Cardiac septum (tissue), 1 donor: ENCODE results near the gene FUCA1. TPM values are rescaled to one million over a fixed set of nuclear protein-coding genes. Genes with fewer than 3 reads are reported as not detected.
"Not testable (repeated sequence)": the region's sequence is repeated elsewhere in the genome, so short reads cannot be mapped to it uniquely, and the experiment has no call there.

ENCODE experiments used
- DNase-seq: peaks from one replicate; pipeline ENCODE4 v3.0.0-alpha.2; 2020; ENCODE audit warnings: low spot score
- intact Hi-C: fragments of 100-400 bp; cut with DNase I; formaldehyde crosslinking; loops from one replicate; pipeline ENCODE4 v1.14.0; 2022
- long read RNA-seq: library from polyadenylated mRNA; unstranded; transcript quantifications from one replicate; pipeline ENCODE4 v2.0.0, GENCODE V29; 2021
- total RNA-seq: library from RNA; stranded (reverse); fragmentation: NEBNext Ultra II Directional; extraction: Animal tissue kit (Norgen Biotek cat#: 25700); gene quantifications from one replicate; pipeline ENCODE4 v1.2.1, GENCODE V29; 2021
- donor health status: DM: no; HTN: no; CAD: no.

The FUCA1 gene
- total RNA-seq = 13.3 TPM
- long read RNA-seq, transcript FUCA1-201 (8 exons, 2,047 nt) = major isoform, 44 of 48 reads
- long read RNA-seq, partial matches to known transcripts = 3 of 48 reads
- long read RNA-seq, other reads (novel, unspliced or antisense) = 1 of 48 reads

GRCh38 chr1:23867895-23868556, at the start of gene FUCA1:
FUCA1 (minus strand) TSS chr1:23868290; CDS start chr1:23868286, 4 bp downstream.
- peak; percentile 96 for DNase-seq
- intact Hi-C loops = loop anchor here (2.0 to 5.0 kb wide), 3 partner anchors 43 to 159 kb away; partner anchors contain the start of gene HMGCL

GRCh38 chr1:23916209-23917131, 48.4 kb upstream of the FUCA1 start:
- intact Hi-C loops = loop anchor here (5.0 kb wide), 2 partner anchors 104 to 144 kb away; no protein-coding TSS in a partner anchor
- DNase-seq = peak; percentile 82

GRCh38 chr1:23915466-23915865, 47.4 kb upstream of the FUCA1 start:
- intact Hi-C loops = loop anchor here (5.0 kb wide), 2 partner anchors 103 to 143 kb away; no protein-coding TSS in a partner anchor
- DNase-seq = no peak

GRCh38 chr1:23914921-23915320, 46.8 kb upstream of the FUCA1 start:
- intact Hi-C loops = loop anchor here (5.0 kb wide), 2 partner anchors 103 to 143 kb away; no protein-coding TSS in a partner anchor
- DNase-seq = no peak

GRCh38 chr1:23913212-23913880, 45.3 kb upstream of the FUCA1 start, which contains the start of gene CNR2:
CNR2 (minus strand) TSS chr1:23913362; CDS start chr1:23875617, 37,745 bp downstream.
- no peak for DNase-seq
- intact Hi-C loops = no loop called here

- DNase-seq = no peak
- intact Hi-C loops = no loop called here
These were observed 43.8 kb upstream of the FUCA1 start for GRCh38 chr1:23911921-23912320.

- intact Hi-C loops = no loop called here
- DNase-seq = no peak
These were observed 42.6 kb upstream of the FUCA1 start for GRCh38 chr1:23910553-23911246.

- intact Hi-C loops = no loop called here
- no peak for DNase-seq
These were observed 42.1 kb upstream of the FUCA1 start for GRCh38 chr1:23910144-23910543.

- intact Hi-C loops = no loop called here
- DNase-seq = no peak
These were observed 41.3 kb upstream of the FUCA1 start for GRCh38 chr1:23909412-23909811.

GRCh38 chr1:23908453-23909341, 40.6 kb upstream of the FUCA1 start:
- no peak for DNase-seq
- intact Hi-C loops = no loop called here

GRCh38 chr1:23906731-23907130, 38.6 kb upstream of the FUCA1 start:
- DNase-seq = no peak
- intact Hi-C loops = no loop called here

GRCh38 chr1:23905461-23906025, 37.5 kb upstream of the FUCA1 start:
- intact Hi-C loops = no loop called here
- no peak for DNase-seq

- no peak for DNase-seq
- intact Hi-C loops = no loop called here
These were observed 36.8 kb upstream of the FUCA1 start for GRCh38 chr1:23904748-23905357.

- DNase-seq = no peak
- intact Hi-C loops = no loop called here
These were observed 35.7 kb upstream of the FUCA1 start for GRCh38 chr1:23903754-23904153.

GRCh38 chr1:23902321-23903278, 34.5 kb upstream of the FUCA1 start:
- intact Hi-C loops = no loop called here
- no peak for DNase-seq

GRCh38 chr1:23900017-23900416, 31.9 kb upstream of the FUCA1 start:
- intact Hi-C loops, DNase-seq: not testable (repeated sequence)
